OCI-LY1 (cell line): ENCODE data around the gene EVPL.

ENCODE experiments used
- H2AFZ ChIP-seq: fragments of 200-600 bp; sonication (generic), shearing (Covaris generic); 2 replicates; pipeline ENCODE4 v1.6.0; 2014; ENCODE audit warnings: antibody characterized with exemption, mild to moderate bottlenecking, low read length
- H3F3A ChIP-seq: fragments of 200-600 bp; sonication (generic), shearing (Covaris generic); 2 replicates; pipeline ENCODE4 v1.6.0; 2014; ENCODE audit warnings: mild to moderate bottlenecking, antibody characterized with exemption, low read length, moderate library complexity; ENCODE audit not compliant: insufficient read depth
- H3K27ac ChIP-seq: fragments of 200-600 bp; sonication (generic); 2 replicates; pipeline ENCODE4 v1.5.1; 2014; ENCODE audit warnings: low read length, mixed run types, mild to moderate bottlenecking, low read depth; ENCODE audit not compliant: poor library complexity, severe bottlenecking
- H3K27me3 ChIP-seq: fragments of 200-600 bp; sonication (generic); 2 replicates; pipeline ENCODE4 v1.6.0; 2014; ENCODE audit warnings: antibody characterized with exemption, mild to moderate bottlenecking, low read length, moderate library complexity; ENCODE audit not compliant: insufficient read depth
- H3K36me3 ChIP-seq: fragments of 200-600 bp; sonication (generic); 2 replicates; pipeline ENCODE4 v1.6.1; 2014; ENCODE audit warnings: mild to moderate bottlenecking, antibody characterized with exemption, low read length, moderate library complexity, mixed read lengths; ENCODE audit not compliant: insufficient read depth
- H3K4me1 ChIP-seq: fragments of 200-600 bp; sonication (generic); 2 replicates; pipeline ENCODE4 v1.5.1; 2014; ENCODE audit warnings: mild to moderate bottlenecking, low read length, moderate library complexity; ENCODE audit not compliant: insufficient read depth, severe bottlenecking
- H3K4me2 ChIP-seq: fragments of 200-600 bp; sonication (generic), shearing (Covaris generic); 2 replicates; pipeline ENCODE4 v1.6.1; 2014; ENCODE audit warnings: low read length
- H3K4me3 ChIP-seq: fragments of 200-600 bp; sonication (generic); 2 replicates; pipeline ENCODE4 v1.5.1; 2014; ENCODE audit warnings: low read length, low read depth, mild to moderate bottlenecking, mixed read lengths; ENCODE audit not compliant: poor library complexity, severe bottlenecking
- H3K79me2 ChIP-seq: fragments of 200-600 bp; shearing (Covaris generic); 2 replicates; pipeline ENCODE4 v1.6.1; 2016; ENCODE audit warnings: mixed run types, low read length, mixed read lengths; ENCODE audit not compliant: insufficient read depth
- H3K9ac ChIP-seq: fragments of 200-600 bp; sonication (generic), shearing (Covaris generic); 2 replicates; pipeline ENCODE4 v1.6.1; 2014; ENCODE audit warnings: mild to moderate bottlenecking, low read length, mixed read lengths
- H3K9me2 ChIP-seq: fragments of 200-600 bp; sonication (generic), shearing (Covaris generic); 2 replicates; pipeline ENCODE4 v1.6.1; 2014; ENCODE audit warnings: low read depth, mild to moderate bottlenecking, low read length, mixed read lengths
- H3K9me3 ChIP-seq: fragments of 200-600 bp; shearing (Covaris generic); 2 replicates; pipeline ENCODE4 v1.6.1; 2014; ENCODE audit warnings: low read length, mixed read lengths
- H4K20me1 ChIP-seq: fragments of 200-600 bp; sonication (generic), shearing (Covaris generic); 2 replicates; pipeline ENCODE4 v1.6.0; 2016; ENCODE audit warnings: mild to moderate bottlenecking, low read length; ENCODE audit not compliant: insufficient read depth
- EZH2 ChIP-seq: fragments of 200-600 bp; sonication (generic), shearing (Covaris generic); IDR thresholded peaks from 2 replicates; pipeline ENCODE4 v1.8.0; 2017; ENCODE audit warnings: borderline replicate concordance, mixed run types, mild to moderate bottlenecking, antibody characterized with exemption, low read length, moderate library complexity, mixed read lengths
- TF ChIP-seq, protein P1 (sequence below): fragments of 200-600 bp; sonication (generic), shearing (Covaris generic); IDR thresholded peaks from 2 replicates; pipeline ENCODE4 v1.5.1; 2017; ENCODE audit warnings: mild to moderate bottlenecking, antibody characterized with exemption, low read length, moderate library complexity, mixed read lengths

The EVPL gene

DNA sequence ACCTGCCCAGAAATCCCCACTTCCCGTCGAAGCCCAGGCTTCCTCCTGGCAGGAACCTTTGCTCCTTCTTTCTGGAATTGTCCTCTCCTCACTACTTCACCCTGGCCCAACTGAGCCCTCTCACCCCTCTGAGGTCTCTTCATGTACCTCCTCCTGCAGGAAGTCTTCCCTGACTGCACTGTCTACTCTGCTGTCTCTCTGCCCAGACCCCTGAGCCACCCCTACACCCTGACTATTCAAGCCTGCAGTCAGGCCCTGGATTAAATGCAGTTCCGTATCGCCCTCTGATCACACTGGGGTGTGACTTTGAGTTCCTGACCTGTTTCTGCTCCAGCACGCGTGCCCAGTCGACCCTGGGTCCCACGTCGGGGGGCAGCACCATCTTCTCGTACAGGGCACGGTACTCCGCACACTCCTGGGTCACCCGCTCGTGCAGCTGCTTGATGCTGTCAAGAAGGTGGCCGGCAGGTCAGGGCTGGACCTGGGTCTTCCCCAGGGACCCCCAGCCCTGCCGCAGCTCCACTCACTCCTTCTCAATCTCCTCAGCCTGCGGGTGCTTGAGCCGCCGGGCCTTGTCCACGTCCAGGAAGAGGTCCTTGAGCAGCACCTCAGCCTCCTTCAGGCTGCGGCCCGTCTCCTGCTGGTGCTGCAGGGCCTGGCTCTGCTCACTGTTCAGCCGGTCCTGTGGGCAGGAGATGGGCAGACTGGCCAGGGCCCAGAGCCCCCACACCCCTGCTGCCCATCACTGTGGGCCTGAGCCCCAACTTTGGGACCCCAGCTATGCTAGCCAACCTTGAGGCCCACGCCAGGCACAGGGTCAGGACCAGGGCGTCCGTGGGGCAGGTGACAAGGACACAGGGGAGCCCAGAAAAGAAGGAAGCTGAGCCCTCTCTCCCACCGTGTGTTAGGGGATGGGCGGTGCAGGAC, 3.9 kb downstream of the EVPL start:
- H3K4me1 ChIP-seq, result peaks cover 5% of the 10 kb centered on the region

DNA sequence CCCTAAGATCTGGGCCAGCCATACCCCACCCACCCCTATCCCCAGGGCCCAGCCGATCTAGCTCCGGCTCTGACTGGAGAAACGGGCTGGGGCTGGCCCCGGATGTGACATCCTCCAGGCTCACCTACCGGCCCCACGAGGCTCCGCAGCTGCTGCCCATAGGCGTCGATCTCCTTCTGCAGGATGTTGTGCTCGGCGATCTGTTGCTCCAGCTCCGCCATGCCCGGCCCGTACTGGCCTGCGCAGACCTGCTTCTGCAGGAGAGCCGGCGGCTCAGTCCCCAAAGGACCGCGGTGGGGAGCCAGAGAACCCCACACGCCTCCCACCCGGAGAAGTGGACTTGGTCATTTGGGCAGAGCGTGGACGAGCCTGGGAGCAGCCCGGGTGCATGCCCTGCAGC, 4.8 kb downstream of the EVPL start:
- peak overlapping the region; percentile 15; the same call in 1 of the 2 replicates for H3K4me2 ChIP-seq
- H3K4me1 ChIP-seq, result peaks cover 5% of the 10 kb centered on the region
- no peaks in the 10 kb centered on the region for H3F3A ChIP-seq
- no peaks in the 10 kb centered on the region for H3K79me2 ChIP-seq
- H3K9me2 ChIP-seq, result no peaks in the 10 kb centered on the region
- no peaks in the 10 kb centered on the region for H4K20me1 ChIP-seq
- H3K9ac ChIP-seq, result no peak overlapping the region
- H3K9me3 ChIP-seq, result no peaks in the 10 kb centered on the region
- no peak overlapping the region for H3K27ac ChIP-seq
- H2AFZ ChIP-seq, result no peak overlapping the region
- peaks cover 5% of the 10 kb centered on the region; the same call in 1 of the 2 replicates for H3K27me3 ChIP-seq
- H3K4me3 ChIP-seq, result no peak overlapping the region
- H3K36me3 ChIP-seq, result no peaks in the 10 kb centered on the region
- TF ChIP-seq EZH2, result no peak
- TF ChIP-seq, protein P1, sequence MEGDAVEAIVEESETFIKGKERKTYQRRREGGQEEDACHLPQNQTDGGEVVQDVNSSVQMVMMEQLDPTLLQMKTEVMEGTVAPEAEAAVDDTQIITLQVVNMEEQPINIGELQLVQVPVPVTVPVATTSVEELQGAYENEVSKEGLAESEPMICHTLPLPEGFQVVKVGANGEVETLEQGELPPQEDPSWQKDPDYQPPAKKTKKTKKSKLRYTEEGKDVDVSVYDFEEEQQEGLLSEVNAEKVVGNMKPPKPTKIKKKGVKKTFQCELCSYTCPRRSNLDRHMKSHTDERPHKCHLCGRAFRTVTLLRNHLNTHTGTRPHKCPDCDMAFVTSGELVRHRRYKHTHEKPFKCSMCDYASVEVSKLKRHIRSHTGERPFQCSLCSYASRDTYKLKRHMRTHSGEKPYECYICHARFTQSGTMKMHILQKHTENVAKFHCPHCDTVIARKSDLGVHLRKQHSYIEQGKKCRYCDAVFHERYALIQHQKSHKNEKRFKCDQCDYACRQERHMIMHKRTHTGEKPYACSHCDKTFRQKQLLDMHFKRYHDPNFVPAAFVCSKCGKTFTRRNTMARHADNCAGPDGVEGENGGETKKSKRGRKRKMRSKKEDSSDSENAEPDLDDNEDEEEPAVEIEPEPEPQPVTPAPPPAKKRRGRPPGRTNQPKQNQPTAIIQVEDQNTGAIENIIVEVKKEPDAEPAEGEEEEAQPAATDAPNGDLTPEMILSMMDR, result no peak

More for the DNA sequence above, 3.9 kb downstream of the EVPL start:
- Histone ChIP-seq H3K27ac (no peak overlapping the region), H3K9me2 (no peaks in the 10 kb centered on the region), H3K4me3 (no peak overlapping the region), H3K36me3 (no peaks in the 10 kb centered on the region), H3K27me3 (peaks cover 5% of the 10 kb centered on the region; the same call in 1 of the 2 replicates), H3F3A (no peaks in the 10 kb centered on the region), H3K9me3 (no peaks in the 10 kb centered on the region), H2AFZ (no peak overlapping the region), H3K79me2 (no peaks in the 10 kb centered on the region), H4K20me1 (no peaks in the 10 kb centered on the region), H3K9ac (no peak overlapping the region), H3K4me2 (no peak overlapping the region)
- no peak for TF ChIP-seq EZH2
- TF ChIP-seq, protein P1, result no peak

DNA sequence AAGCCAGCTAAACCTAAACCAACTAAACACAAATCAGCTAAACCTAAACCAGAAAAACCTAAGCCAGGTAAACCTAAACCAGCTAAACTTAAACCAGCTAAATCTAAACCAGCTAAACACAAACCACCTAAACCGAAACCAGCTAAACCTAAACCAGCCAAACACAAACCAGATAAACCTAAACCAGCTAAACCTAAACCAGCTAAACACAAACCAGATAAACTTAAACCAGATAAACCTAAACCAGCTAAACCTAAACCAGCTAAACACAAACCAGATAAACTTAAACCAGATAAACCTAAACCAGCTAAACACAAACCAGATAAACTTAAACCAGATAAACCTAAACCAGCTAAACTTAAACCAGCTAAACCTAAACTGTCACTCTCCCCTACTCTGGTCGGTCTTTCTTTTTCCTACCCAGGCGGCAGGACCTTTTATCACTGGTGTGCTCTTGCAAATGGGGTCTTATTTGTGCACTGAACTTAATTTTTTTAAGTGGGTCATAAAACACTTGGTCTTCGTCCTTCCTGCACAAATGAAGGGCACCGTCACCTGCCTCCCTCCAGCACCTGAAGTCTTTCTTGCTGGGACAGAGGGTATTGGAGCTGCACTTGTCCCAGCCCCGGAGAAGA, 7.2 kb downstream of the EVPL start:
- peaks cover 5% of the 10 kb centered on the region; the same call in 1 of the 2 replicates for H3K27me3 ChIP-seq
- H3F3A ChIP-seq, result no peaks in the 10 kb centered on the region
- H4K20me1 ChIP-seq, result no peaks in the 10 kb centered on the region
- H3K9me2 ChIP-seq, result no peaks in the 10 kb centered on the region
- H3K9me3 ChIP-seq, result no peaks in the 10 kb centered on the region
- H3K79me2 ChIP-seq, result no peaks in the 10 kb centered on the region
- no peak overlapping the region for H3K9ac ChIP-seq
- peaks cover 5% of the 10 kb centered on the region for H3K4me1 ChIP-seq
- TF ChIP-seq, protein P1, result no peak
- TF ChIP-seq EZH2, result no peak
- H3K4me3 ChIP-seq, result no peak overlapping the region
- no peak overlapping the region for H2AFZ ChIP-seq
- H3K4me2 ChIP-seq, result no peak overlapping the region
- no peaks in the 10 kb centered on the region for H3K36me3 ChIP-seq
- no peak overlapping the region for H3K27ac ChIP-seq
